ENCODE results near the gene SSBP4.

The SSBP4 gene

GRCh38 chr19:18475762-18476331 lies 56.6 kb downstream of the SSBP4 start:
- TF ChIP-seq, protein P1, sequence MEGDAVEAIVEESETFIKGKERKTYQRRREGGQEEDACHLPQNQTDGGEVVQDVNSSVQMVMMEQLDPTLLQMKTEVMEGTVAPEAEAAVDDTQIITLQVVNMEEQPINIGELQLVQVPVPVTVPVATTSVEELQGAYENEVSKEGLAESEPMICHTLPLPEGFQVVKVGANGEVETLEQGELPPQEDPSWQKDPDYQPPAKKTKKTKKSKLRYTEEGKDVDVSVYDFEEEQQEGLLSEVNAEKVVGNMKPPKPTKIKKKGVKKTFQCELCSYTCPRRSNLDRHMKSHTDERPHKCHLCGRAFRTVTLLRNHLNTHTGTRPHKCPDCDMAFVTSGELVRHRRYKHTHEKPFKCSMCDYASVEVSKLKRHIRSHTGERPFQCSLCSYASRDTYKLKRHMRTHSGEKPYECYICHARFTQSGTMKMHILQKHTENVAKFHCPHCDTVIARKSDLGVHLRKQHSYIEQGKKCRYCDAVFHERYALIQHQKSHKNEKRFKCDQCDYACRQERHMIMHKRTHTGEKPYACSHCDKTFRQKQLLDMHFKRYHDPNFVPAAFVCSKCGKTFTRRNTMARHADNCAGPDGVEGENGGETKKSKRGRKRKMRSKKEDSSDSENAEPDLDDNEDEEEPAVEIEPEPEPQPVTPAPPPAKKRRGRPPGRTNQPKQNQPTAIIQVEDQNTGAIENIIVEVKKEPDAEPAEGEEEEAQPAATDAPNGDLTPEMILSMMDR (conservative IDR thresholded peaks at IDR 0.05; ENCODE audit: low read depth, low read length) = no peak
- DNase-seq (ENCODE audit: low read depth) = no peak
- H3K4me3 ChIP-seq (ENCODE audit: low read length) = no peak overlapping the region

DNA sequence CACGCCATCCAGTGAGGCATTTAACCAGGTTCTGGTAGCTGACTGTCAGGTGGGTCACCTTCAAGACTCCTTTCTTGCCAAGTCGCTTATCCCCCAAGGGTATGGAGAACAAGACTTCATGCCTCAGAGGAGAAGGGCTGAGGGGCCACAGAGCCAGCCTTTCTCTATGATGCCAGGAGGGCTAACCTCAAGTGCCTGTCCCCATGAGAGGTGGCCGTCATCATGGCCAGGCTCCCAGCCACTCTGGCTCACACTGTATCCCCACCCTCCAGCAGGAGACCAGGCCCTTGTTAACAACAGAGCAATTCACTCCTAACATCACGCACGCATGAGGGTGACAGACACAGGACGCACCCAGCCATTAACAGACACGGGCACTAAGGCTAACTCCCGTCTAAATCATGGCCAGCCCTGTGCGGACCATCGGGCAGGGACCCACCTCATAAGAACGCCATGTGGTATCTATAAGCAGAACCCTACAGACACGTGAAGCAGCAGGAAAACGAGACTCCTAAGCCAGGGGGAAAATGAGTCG lies 57.4 kb downstream of the SSBP4 start:
- TF ChIP-seq, protein P1 (conservative IDR thresholded peaks at IDR 0.05; ENCODE audit: low read depth, low read length) = no peak
- no peak overlapping the region for H3K4me3 ChIP-seq (ENCODE audit: low read length)
- no peak for DNase-seq (ENCODE audit: low read depth)

GRCh38 chr19:18477042-18477779 lies 58.0 kb downstream of the SSBP4 start:
- H3K4me3 ChIP-seq (ENCODE audit: low read length) = no peak overlapping the region
- DNase-seq (ENCODE audit: low read depth) = no peak

DNA sequence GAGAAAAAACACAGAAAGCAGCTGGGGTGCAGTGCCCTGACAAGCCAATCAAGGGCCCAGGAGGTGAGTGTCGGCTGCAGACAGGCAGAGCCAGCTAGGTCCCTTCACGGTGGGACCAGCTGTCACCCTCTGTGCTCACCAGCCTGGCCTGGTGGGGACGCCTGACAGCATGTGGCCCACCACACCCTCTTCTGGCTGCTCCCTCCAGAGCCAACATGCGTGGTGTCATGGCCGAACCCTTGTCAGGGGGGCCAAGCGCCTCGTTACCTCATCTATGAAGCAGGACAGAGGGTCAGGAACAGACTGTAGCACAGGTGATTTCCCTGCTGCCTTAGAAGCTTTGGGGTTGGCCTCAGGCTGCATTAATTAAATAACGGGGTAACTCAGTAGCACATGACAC lies 58.8 kb downstream of the SSBP4 start:
- no peak overlapping the region for H3K4me3 ChIP-seq (ENCODE audit: low read length)
- DNase-seq (ENCODE audit: low read depth) = no peak
- TF ChIP-seq, protein P1 (conservative IDR thresholded peaks at IDR 0.05; ENCODE audit: low read depth, low read length) = no peak

More at GRCh38 chr19:18477042-18477779, 58.0 kb downstream of the SSBP4 start:
- TF ChIP-seq, protein P1 (conservative IDR thresholded peaks at IDR 0.05; ENCODE audit: low read depth, low read length) = no peak

- no peak overlapping the region for H3K4me3 ChIP-seq (ENCODE audit: low read length)
- TF ChIP-seq, protein P1 (conservative IDR thresholded peaks at IDR 0.05; ENCODE audit: low read depth, low read length) = no peak
- DNase-seq (ENCODE audit: low read depth) = no peak
Observed at GRCh38 chr19:18478545-18479311, 59.5 kb downstream of the SSBP4 start.

GRCh38 chr19:18480006-18480691 lies 61.0 kb downstream of the SSBP4 start:
- H3K4me3 ChIP-seq (ENCODE audit: low read length) = no peak overlapping the region
- TF ChIP-seq, protein P1 (conservative IDR thresholded peaks at IDR 0.05; ENCODE audit: low read depth, low read length) = no peak
- DNase-seq (ENCODE audit: low read depth) = no peak
